ENCODE data around the gene ELN. TPM values are rescaled to one million over a fixed set of nuclear protein-coding genes. Genes with fewer than 3 reads are reported as not detected.

Gene ELN
- total and polyA plus RNA-seq, 2 of the 4 experiments (the other 2 are of a cell fraction) = 2.2 to 14.3 TPM

GRCh38 chr7:74094224-74095101 lies 66.5 kb downstream of the ELN start:
- Histone ChIP-seq H3K18ac (ENCODE audit: low read depth, low read length) (peak overlapping the region; percentile 45), H3K23ac (ENCODE audit: low read depth, low read length) (peak overlapping the region; percentile 97), H2BK20ac (ENCODE audit: low read depth, low read length) (peak overlapping the region; percentile 82), H2BK5ac (ENCODE audit: low read depth, low read length, poor library complexity, severe bottlenecking) (peak overlapping the region; percentile 92), H2AFZ (replicated peaks; ENCODE audit: low read length, poor library complexity) (peak overlapping the region; percentile 83), H2AK5ac (ENCODE audit: low read depth, low read length) (peak overlapping the region; percentile 99), H2BK15ac (ENCODE audit: low read depth, low read length) (peak overlapping the region; percentile 69), H3K9ac (ENCODE audit: low read depth, low read length) (peak overlapping the region; percentile 12), H3K56ac (ENCODE audit: extremely low read depth, insufficient read depth, low read length) (peak overlapping the region; percentile 69), H3K9me1 (ENCODE audit: insufficient read depth, low read length) (peaks cover 3% of the 10 kb centered on the region; the same call in 1 of the 2 replicates), H3K27ac (ENCODE audit: insufficient read depth, low read length) (peak overlapping the region; percentile 81), H4K8ac (ENCODE audit: low read depth in 2 of 2, low read length in 2 of 2) (peak overlapping the region; percentile 70 to 95), H3K14ac (replicated peaks; ENCODE audit: low read depth, low read length) (peak overlapping the region; percentile 88), H4K91ac (ENCODE audit: insufficient read depth, low read depth, low read length) (peak overlapping the region; percentile 94), H3K9me3 (ENCODE audit: control insufficient read depth, insufficient read depth, low read length) (peaks cover 9% of the 10 kb centered on the region), H3K36me3 (ENCODE audit: control insufficient read depth, insufficient read depth, low read length) (peaks cover 23% of the 10 kb centered on the region), H4K5ac (ENCODE audit: low read depth, low read length) (peak overlapping the region; percentile 91), H3K4me2 (ENCODE audit: low read depth, low read length) (peak overlapping the region; percentile 70), H3K4ac (ENCODE audit: low read depth, low read length) (peak overlapping the region; percentile 96), H4K20me1 (ENCODE audit: insufficient read depth, low read length) (peaks cover 5% of the 10 kb centered on the region; the same call in 1 of the 2 replicates), H3K4me3 (ENCODE audit: insufficient read depth, low read depth, low read length) (peak overlapping the region; percentile 21), H3K4me1 (ENCODE audit: control insufficient read depth, insufficient read depth, low read length) (peaks cover 22% of the 10 kb centered on the region), H3K27me3 (ENCODE audit: control insufficient read depth, insufficient read depth, low read length) (no peaks in the 10 kb centered on the region), H2AK9ac (replicated peaks; ENCODE audit: low read depth, low read length, poor library complexity) (peak overlapping the region; percentile 94), H3K79me1 (ENCODE audit: low read depth in 1 of 2, low read length in 2 of 2) (peaks cover 21 to 74% of the 10 kb centered on the region in 2 experiments), H2BK120ac (ENCODE audit: low read depth, low read length) (peak overlapping the region; percentile 98)
- DNase-seq (peak; percentile 95), ATAC-seq (ENCODE audit: low read depth) (peak; percentile 84)
- 2% methylated on average over 10 of the region's 32 CpGs; no CpG with 5 or more reads in 1 of the 2 experiments for WGBS, 2 experiments (ENCODE audit: extremely low coverage in 2 of 2, insufficient read length in 1 of 2)
- intact Hi-C loops (cut with micrococcal nuclease) (loop anchor here (1.0 kb wide), 1 partner anchor 10 kb away; no protein-coding TSS in a partner anchor), dilution Hi-C loops (cut with HindIII; ENCODE audit: low sequenced_read_pairs, unreplicated experiment) (no loop called here), in situ Hi-C loops (cut with MboI; ENCODE audit: low sequenced_read_pairs) (no loop called here)
- CTCF ChIA-PET = no interaction called here
- POLR2A ChIA-PET (ENCODE audit: unreplicated experiment) = no interaction called here
- no TSS peak for BruUV-seq (replicated peaks)
- no peak for TF ChIP-seq NFE2L2 (IDR thresholded peaks at IDR 0.05; ENCODE audit: low read depth, low read length)
- TF ChIP-seq BHLHE40 (IDR thresholded peaks at IDR 0.05; ENCODE audit: low read depth, low read length) = peak; percentile 67
- TF ChIP-seq POLR2A (IDR thresholded peaks at IDR 0.05; ENCODE audit: low read depth, low read length) = no peak; the same call in 1 of the 2 replicates
- TF ChIP-seq RCOR1 (IDR thresholded peaks at IDR 0.05; ENCODE audit: insufficient replicate concordance, low read length) = peak; percentile 17
- no peak for TF ChIP-seq RAD21 (IDR thresholded peaks at IDR 0.05; ENCODE audit: low read length)
- TF ChIP-seq FOS (IDR thresholded peaks at IDR 0.05; ENCODE audit: low read depth, low read length) = peak; percentile 98
- peak; percentile 10; the same call in 1 of the 2 replicates for TF ChIP-seq SMC3 (IDR thresholded peaks at IDR 0.05; ENCODE audit: low read depth, low read length)
- TF ChIP-seq CEBPB (IDR thresholded peaks at IDR 0.05; ENCODE audit: low read depth, low read length) = peak; percentile 75
- no peak for TF ChIP-seq ELK1 (IDR thresholded peaks at IDR 0.05; ENCODE audit: borderline replicate concordance, low read depth, low read length)
- TF ChIP-seq USF2 (IDR thresholded peaks at IDR 0.05; ENCODE audit: low read depth, low read length) = no peak
- TF ChIP-seq MAFK (IDR thresholded peaks at IDR 0.05; ENCODE audit: low read depth, low read length) = no peak
- 0 out of 2 replicates have a peak, but pooled peaks have one; percentile 42 for TF ChIP-seq MAZ (IDR thresholded peaks at IDR 0.05; ENCODE audit: borderline replicate concordance, low read depth, low read length)
- TF ChIP-seq RFX5 (IDR thresholded peaks at IDR 0.05; ENCODE audit: low read depth, low read length) = no peak

Data from IMR-90 (cell line).